Epithelial cell of esophagus (primary cell): ENCODE results near the gene SLC35F4.

Source experiments
- DNase-seq: peaks from one replicate; pipeline ENCODE4 v3.0.0; 2010; ENCODE audit warnings: low read depth
- H3K4me3 ChIP-seq: 2 replicates; pipeline ENCODE4 v1.5.1; 2011; ENCODE audit warnings: mild to moderate bottlenecking, low read length, control low read depth
- CTCF ChIP-seq: IDR thresholded peaks from 2 replicates; pipeline ENCODE4 v1.5.1; 2011; ENCODE audit warnings: low read depth, mild to moderate bottlenecking, low read length, control low read depth, inconsistent platforms; ENCODE audit not compliant: insufficient read depth; ENCODE audit errors: missing control alignments

SLC35F4 gene

GRCh38 chr14:57659052-57659451 lies 206.8 kb downstream of the SLC35F4 start:
- H3K4me3 ChIP-seq: no peak overlapping the region
- DNase-seq: no peak
- no peak for TF ChIP-seq CTCF

- no peak for TF ChIP-seq CTCF
- H3K4me3 ChIP-seq: no peak overlapping the region
- DNase-seq: peak; percentile 63
Measured at GRCh38 chr14:57657487-57657886, 208.4 kb downstream of the SLC35F4 start.

- peak; percentile 89 for DNase-seq
- no peak for TF ChIP-seq CTCF
- no peak overlapping the region for H3K4me3 ChIP-seq
Measured at GRCh38 chr14:57656853-57657252, 209.0 kb downstream of the SLC35F4 start.

- no peak for TF ChIP-seq CTCF
- no peak overlapping the region for H3K4me3 ChIP-seq
- DNase-seq: no peak
Measured at GRCh38 chr14:57652769-57653168, 213.1 kb downstream of the SLC35F4 start.

- TF ChIP-seq CTCF: no peak
- no peak for DNase-seq
- no peak overlapping the region for H3K4me3 ChIP-seq
Measured at GRCh38 chr14:57641776-57642175, 224.1 kb downstream of the SLC35F4 start.

- no peak for DNase-seq
- no peak for TF ChIP-seq CTCF
- H3K4me3 ChIP-seq: no peak overlapping the region
Measured at GRCh38 chr14:57640036-57640435, 225.9 kb downstream of the SLC35F4 start.

GRCh38 chr14:57637901-57638300 lies 228.0 kb downstream of the SLC35F4 start:
- no peak overlapping the region for H3K4me3 ChIP-seq
- no peak for DNase-seq
- no peak for TF ChIP-seq CTCF
